Transverse colon (tissue), 3 donors: ENCODE results near the gene RAB20.

Experiments
- POLR2A ChIP-seq: fragments of 450-650 bp; IDR thresholded peaks from one replicate; pipeline ENCODE4 v1.6.1; 2016; ENCODE audit warnings: antibody characterized with exemption, mild to moderate bottlenecking, moderate library complexity
- TF ChIP-seq, protein P1 (sequence below), 5 experiments: fragments of 200-600 bp in 3 of 5; fragments of 450-650 bp in 2 of 5; sonication (generic) in 3 of 5; IDR thresholded peaks; 1 replicate in 2 of 5; 2 replicates in 3 of 5; pipeline ENCODE4 v1.5.1; 2016 to 2017; ENCODE audit warnings: antibody characterized with exemption in 5 of 5, inconsistent platforms in 3 of 5, mild to moderate bottlenecking in 2 of 5, moderate library complexity in 1 of 5

DNA sequence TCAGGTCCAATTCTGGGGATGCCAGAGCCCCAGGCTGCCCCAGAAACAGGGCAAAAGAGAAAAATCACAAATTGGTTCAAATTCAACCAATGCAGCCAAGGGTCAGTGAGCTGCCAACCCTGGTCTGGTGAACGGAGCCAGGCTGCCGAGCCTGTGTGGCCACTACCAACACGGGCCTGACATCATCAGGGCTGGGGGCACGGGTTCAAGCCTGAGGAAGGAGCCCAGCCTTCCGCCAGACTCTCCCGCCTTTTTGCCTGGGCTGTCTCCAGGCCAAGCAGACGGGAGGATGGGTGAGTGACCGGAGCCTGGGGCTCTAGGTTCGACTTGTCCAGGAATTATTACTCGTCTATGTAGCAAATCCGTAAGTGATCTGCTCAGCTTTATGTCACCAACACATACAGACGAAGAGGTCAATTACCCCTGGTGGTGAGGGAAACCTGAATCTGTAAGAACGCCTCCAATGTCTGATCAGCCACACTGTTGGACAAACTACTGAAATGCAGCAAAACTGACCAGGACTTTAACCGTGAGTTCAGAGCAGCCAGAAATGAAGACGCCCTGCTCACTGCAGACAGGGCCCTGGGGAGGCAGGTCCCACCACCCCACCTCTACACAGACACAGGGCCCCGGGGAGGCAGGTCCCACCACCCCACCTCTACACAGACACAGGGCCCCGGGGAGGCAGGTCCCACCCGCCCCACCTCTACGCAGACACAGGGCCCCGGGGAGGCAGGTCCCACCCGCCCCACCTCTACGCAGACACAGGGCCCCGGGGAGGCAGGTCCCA lies 31.8 kb downstream of the RAB20 start:
- TF ChIP-seq, protein P1, sequence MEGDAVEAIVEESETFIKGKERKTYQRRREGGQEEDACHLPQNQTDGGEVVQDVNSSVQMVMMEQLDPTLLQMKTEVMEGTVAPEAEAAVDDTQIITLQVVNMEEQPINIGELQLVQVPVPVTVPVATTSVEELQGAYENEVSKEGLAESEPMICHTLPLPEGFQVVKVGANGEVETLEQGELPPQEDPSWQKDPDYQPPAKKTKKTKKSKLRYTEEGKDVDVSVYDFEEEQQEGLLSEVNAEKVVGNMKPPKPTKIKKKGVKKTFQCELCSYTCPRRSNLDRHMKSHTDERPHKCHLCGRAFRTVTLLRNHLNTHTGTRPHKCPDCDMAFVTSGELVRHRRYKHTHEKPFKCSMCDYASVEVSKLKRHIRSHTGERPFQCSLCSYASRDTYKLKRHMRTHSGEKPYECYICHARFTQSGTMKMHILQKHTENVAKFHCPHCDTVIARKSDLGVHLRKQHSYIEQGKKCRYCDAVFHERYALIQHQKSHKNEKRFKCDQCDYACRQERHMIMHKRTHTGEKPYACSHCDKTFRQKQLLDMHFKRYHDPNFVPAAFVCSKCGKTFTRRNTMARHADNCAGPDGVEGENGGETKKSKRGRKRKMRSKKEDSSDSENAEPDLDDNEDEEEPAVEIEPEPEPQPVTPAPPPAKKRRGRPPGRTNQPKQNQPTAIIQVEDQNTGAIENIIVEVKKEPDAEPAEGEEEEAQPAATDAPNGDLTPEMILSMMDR (IDR thresholded peaks at IDR 0.05), result no peak
- no peak for TF ChIP-seq POLR2A
